Measurements from ENCODE around the gene ATP8A1.

ATP8A1 gene

DNA sequence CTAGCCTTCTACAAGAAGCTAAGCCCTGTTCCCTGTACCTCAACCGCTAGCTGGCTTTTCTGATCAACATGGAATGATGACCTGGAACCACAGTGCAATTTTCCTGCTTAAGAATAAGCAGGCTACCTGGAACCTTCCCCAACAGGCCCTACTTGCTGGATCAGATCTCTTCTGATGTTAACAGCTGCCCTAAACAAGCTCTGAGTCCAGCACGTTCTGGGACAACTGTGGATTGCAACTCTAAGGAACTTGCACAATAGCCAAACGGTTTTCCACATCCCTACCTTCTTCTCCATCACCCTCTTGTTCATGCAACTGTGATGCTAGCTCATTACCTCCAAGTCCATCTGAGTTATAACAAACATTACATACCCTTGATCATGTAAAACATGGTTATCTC lies 19.8 kb downstream of the ATP8A1 start:
- Histone ChIP-seq H3K9me3 (ENCODE audit: control insufficient read depth in 1 of 2, low read length in 2 of 2) (no peaks in the 10 kb centered on the region), H3K27ac (ENCODE audit: low read length) (no peak overlapping the region), H3K27me3 (ENCODE audit: low read depth, low read length) (no peaks in the 10 kb centered on the region), H3K4me3 (ENCODE audit: low read depth in 1 of 2, low read length in 2 of 2) (no peak overlapping the region), H3K36me3 (ENCODE audit: control insufficient read depth in 1 of 2, insufficient read depth in 2 of 2, low read length in 2 of 2) (no peaks in the 10 kb centered on the region), H3K4me1 (ENCODE audit: control insufficient read depth in 1 of 2, insufficient read depth in 2 of 2, low read length in 2 of 2) (peaks cover 0 to 5% of the 10 kb centered on the region in 2 donors)

DNA sequence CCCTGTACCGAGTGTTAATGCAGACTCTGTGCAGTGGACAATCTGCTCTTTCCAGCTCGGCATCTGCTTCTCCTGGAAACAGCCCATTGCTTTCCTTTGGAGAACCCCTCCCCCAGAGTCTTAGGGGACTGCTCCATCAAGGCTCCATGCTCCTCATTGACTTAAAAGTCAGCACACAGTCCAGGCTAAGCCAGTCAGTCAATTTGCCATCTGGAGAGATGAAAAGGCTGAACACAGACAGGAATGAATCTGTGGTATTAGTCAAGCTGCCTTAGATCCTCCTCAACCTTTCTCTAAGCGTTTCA lies 20.3 kb downstream of the ATP8A1 start:
- Histone ChIP-seq H3K27me3 (ENCODE audit: low read depth, low read length) (no peaks in the 10 kb centered on the region), H3K27ac (ENCODE audit: low read length) (no peak overlapping the region), H3K4me1 (ENCODE audit: control insufficient read depth in 1 of 2, insufficient read depth in 2 of 2, low read length in 2 of 2) (peaks cover 0 to 5% of the 10 kb centered on the region in 2 donors), H3K9me3 (ENCODE audit: control insufficient read depth in 1 of 2, low read length in 2 of 2) (no peaks in the 10 kb centered on the region), H3K4me3 (ENCODE audit: low read depth in 1 of 2, low read length in 2 of 2) (no peak overlapping the region), H3K36me3 (ENCODE audit: control insufficient read depth in 1 of 2, insufficient read depth in 2 of 2, low read length in 2 of 2) (no peaks in the 10 kb centered on the region)

DNA sequence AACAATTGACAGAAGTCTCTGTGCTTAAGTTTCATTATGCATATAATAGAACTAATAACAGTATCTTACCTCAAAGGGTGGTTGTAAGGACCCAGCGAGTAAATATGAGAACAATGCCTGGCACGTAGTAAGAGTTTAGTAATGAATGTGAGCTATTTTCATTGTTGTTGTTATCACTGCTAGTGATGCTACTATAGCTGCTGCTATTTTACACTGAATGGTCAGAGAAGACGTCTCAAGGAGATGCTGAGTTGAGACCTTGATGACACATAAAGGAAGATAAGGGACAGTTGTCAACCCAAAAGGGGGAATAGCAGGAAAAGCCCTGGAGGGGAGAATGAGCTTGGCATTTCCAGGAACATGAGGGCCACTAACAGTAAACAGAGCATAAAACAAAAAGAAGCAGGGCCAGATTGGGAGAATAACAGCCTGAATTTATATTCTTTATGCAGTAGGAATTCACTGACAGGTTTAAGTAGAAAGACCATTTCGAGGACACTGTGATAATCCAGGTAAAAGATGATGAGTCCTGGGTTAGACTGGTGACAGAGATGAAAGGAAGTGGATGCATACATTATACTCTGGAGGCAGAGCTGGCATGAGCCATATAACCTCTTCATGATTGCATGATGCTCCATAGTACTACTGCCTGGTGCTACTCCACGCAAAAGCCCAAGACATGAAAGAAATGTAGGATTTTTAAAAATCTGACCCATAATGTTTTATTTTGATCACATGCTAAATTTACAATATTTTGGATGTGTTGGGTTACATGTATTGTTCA lies 23.1 kb downstream of the ATP8A1 start:
- Histone ChIP-seq H3K36me3 (ENCODE audit: control insufficient read depth in 1 of 2, insufficient read depth in 2 of 2, low read length in 2 of 2) (no peaks in the 10 kb centered on the region), H3K4me1 (ENCODE audit: control insufficient read depth in 1 of 2, insufficient read depth in 2 of 2, low read length in 2 of 2) (peaks cover 0 to 5% of the 10 kb centered on the region in 2 donors), H3K27me3 (ENCODE audit: low read depth, low read length) (no peaks in the 10 kb centered on the region), H3K4me3 (ENCODE audit: low read depth in 1 of 2, low read length in 2 of 2) (no peak overlapping the region), H3K27ac (ENCODE audit: low read length) (no peak overlapping the region), H3K9me3 (ENCODE audit: control insufficient read depth in 1 of 2, low read length in 2 of 2) (no peaks in the 10 kb centered on the region)

DNA sequence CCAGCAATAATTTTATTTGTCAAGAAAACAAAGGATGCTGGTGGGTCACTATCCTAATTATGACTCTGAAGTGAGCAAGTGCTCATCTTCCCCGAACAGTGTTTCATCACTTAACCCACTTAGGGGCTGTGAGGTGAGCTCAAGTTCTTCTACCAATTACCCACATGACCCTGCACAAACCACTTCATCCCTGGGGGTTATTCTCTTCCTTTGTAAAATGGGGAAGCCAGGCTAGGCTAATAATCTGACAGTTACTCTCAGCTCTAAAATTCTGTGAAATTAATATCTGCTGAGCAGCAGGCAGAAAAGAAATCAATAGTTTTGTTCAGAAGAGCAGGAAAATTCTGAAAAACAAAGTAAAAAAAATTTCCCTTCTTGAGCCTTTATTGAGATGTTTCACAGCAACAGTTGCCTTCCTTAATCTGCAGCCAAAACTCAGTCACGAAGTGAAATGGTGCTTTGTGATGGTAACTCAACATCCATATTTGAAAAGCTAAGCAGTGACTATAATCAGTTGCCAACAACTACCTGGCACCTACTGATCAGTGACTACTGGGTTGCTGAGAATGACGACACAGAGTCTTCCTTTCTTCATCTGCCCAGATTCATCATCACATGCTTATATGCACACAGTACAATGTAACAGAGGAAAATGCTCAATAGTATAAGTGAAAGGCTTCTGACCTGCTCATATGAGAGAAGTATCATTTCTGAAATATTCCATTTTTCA lies 24.1 kb downstream of the ATP8A1 start:
- Histone ChIP-seq H3K27ac (ENCODE audit: low read length) (no peak overlapping the region), H3K9me3 (ENCODE audit: control insufficient read depth in 1 of 2, low read length in 2 of 2) (no peaks in the 10 kb centered on the region), H3K4me1 (ENCODE audit: control insufficient read depth in 1 of 2, insufficient read depth in 2 of 2, low read length in 2 of 2) (peaks cover 0 to 5% of the 10 kb centered on the region in 2 donors), H3K27me3 (ENCODE audit: low read depth, low read length) (no peaks in the 10 kb centered on the region), H3K4me3 (ENCODE audit: low read depth in 1 of 2, low read length in 2 of 2) (no peak overlapping the region), H3K36me3 (ENCODE audit: control insufficient read depth in 1 of 2, insufficient read depth in 2 of 2, low read length in 2 of 2) (no peaks in the 10 kb centered on the region)

GRCh38 chr4:42630908-42631307 lies 26.0 kb downstream of the ATP8A1 start:
- no peaks in the 10 kb centered on the region for H3K9me3 ChIP-seq (ENCODE audit: control insufficient read depth in 1 of 2, low read length in 2 of 2)
- H3K4me3 ChIP-seq (ENCODE audit: low read depth in 1 of 2, low read length in 2 of 2) = no peak overlapping the region

GRCh38 chr4:42628740-42629139 lies 28.2 kb downstream of the ATP8A1 start:
- H3K9me3 ChIP-seq (ENCODE audit: control insufficient read depth in 1 of 2, low read length in 2 of 2) = no peaks in the 10 kb centered on the region
- no peak overlapping the region for H3K27ac ChIP-seq (ENCODE audit: low read length)
- H3K4me1 ChIP-seq (ENCODE audit: control insufficient read depth in 1 of 2, insufficient read depth in 2 of 2, low read length in 2 of 2) = peaks cover 0 to 2% of the 10 kb centered on the region in 2 donors
- H3K4me3 ChIP-seq (ENCODE audit: low read depth in 1 of 2, low read length in 2 of 2) = no peak overlapping the region
- no peaks in the 10 kb centered on the region for H3K27me3 ChIP-seq (ENCODE audit: low read depth, low read length)
- no peaks in the 10 kb centered on the region for H3K36me3 ChIP-seq (ENCODE audit: control insufficient read depth in 1 of 2, insufficient read depth in 2 of 2, low read length in 2 of 2)

More at GRCh38 chr4:42630908-42631307, 26.0 kb downstream of the ATP8A1 start:
- no peaks in the 10 kb centered on the region for H3K36me3 ChIP-seq (ENCODE audit: control insufficient read depth in 1 of 2, insufficient read depth in 2 of 2, low read length in 2 of 2)
- H3K4me1 ChIP-seq (ENCODE audit: control insufficient read depth in 1 of 2, insufficient read depth in 2 of 2, low read length in 2 of 2) = peaks cover 0 to 5% of the 10 kb centered on the region in 2 donors
- H3K27ac ChIP-seq (ENCODE audit: low read length) = no peak overlapping the region
- H3K27me3 ChIP-seq (ENCODE audit: low read depth, low read length) = no peaks in the 10 kb centered on the region

DNA sequence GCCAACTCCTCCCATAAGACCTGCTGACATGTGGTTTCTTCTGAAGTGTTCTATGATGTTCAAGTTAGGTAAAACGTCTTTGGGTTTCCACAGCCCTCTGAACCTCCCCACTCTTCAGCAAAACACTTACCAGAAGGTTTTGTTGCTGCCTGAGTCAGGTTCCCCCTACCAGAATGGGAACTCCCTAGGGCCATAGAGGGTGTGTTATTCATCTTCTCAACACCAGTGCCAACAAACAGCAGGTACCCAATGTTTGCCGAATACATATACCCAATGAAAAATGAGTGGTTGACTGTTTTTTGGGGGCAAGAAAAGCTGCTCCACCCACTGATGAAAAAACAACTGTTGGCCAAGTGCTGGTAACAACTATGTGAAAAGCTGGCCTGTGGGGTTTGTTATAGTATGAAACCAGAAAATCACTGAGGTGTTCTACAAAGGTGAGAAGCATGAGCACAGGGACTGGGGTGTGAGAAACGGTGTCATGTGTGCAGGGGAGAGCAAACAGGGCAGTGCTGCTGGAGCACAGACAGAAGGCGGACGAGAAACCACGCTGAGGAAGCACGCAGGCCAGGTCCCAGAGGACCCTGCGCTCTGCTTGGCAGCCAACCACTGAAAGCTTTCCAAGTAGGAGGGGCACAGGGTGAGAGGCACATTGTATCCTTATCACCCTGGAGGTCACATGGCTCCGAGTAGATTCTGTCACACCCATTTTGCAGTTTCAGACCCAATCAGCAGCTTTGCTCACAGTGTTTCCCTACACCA lies 28.8 kb downstream of the ATP8A1 start:
- Histone ChIP-seq H3K4me3 (ENCODE audit: low read depth in 1 of 2, low read length in 2 of 2) (no peak overlapping the region), H3K27me3 (ENCODE audit: low read depth, low read length) (no peaks in the 10 kb centered on the region), H3K9me3 (ENCODE audit: control insufficient read depth in 1 of 2, low read length in 2 of 2) (no peaks in the 10 kb centered on the region), H3K4me1 (ENCODE audit: control insufficient read depth in 1 of 2, insufficient read depth in 2 of 2, low read length in 2 of 2) (no peaks in the 10 kb centered on the region), H3K36me3 (ENCODE audit: control insufficient read depth in 1 of 2, insufficient read depth in 2 of 2, low read length in 2 of 2) (no peaks in the 10 kb centered on the region), H3K27ac (ENCODE audit: low read length) (no peak overlapping the region)

GRCh38 chr4:42626629-42627146 lies 30.2 kb downstream of the ATP8A1 start:
- Histone ChIP-seq H3K9me3 (ENCODE audit: control insufficient read depth in 1 of 2, low read length in 2 of 2) (no peaks in the 10 kb centered on the region), H3K36me3 (ENCODE audit: control insufficient read depth in 1 of 2, insufficient read depth in 2 of 2, low read length in 2 of 2) (no peaks in the 10 kb centered on the region), H3K4me1 (ENCODE audit: control insufficient read depth in 1 of 2, insufficient read depth in 2 of 2, low read length in 2 of 2) (no peaks in the 10 kb centered on the region), H3K27ac (ENCODE audit: low read length) (no peak overlapping the region), H3K27me3 (ENCODE audit: low read depth, low read length) (no peaks in the 10 kb centered on the region), H3K4me3 (ENCODE audit: low read depth in 1 of 2, low read length in 2 of 2) (no peak overlapping the region)

DNA sequence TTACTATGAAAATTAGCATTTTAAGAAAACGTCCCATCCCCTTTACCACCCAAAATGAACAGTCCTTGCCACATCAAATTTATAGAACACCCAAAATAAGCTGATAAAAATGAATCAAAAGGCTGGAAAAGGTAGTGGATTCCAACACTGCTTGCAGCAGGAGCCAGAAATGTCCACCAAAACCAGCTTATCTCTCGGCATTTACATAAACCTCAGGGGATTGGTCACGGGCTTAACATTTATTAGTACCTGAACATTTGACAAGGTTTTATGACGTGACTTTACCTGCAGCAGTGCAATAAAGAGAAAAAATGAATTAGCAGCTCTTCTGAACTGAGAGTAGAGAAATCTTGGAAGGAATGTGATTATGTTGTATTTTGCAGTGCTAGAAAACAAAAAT lies 31.6 kb downstream of the ATP8A1 start:
- H3K4me1 ChIP-seq (ENCODE audit: control insufficient read depth in 1 of 2, insufficient read depth in 2 of 2, low read length in 2 of 2) = no peaks in the 10 kb centered on the region
- H3K36me3 ChIP-seq (ENCODE audit: control insufficient read depth in 1 of 2, insufficient read depth in 2 of 2, low read length in 2 of 2) = no peaks in the 10 kb centered on the region
- no peaks in the 10 kb centered on the region for H3K9me3 ChIP-seq (ENCODE audit: control insufficient read depth in 1 of 2, low read length in 2 of 2)

GRCh38 chr4:42624551-42624950 lies 32.4 kb downstream of the ATP8A1 start:
- Histone ChIP-seq H3K27me3 (ENCODE audit: low read depth, low read length) (no peaks in the 10 kb centered on the region), H3K4me3 (ENCODE audit: low read depth in 1 of 2, low read length in 2 of 2) (no peak overlapping the region), H3K27ac (ENCODE audit: low read length) (no peak overlapping the region), H3K36me3 (ENCODE audit: control insufficient read depth in 1 of 2, insufficient read depth in 2 of 2, low read length in 2 of 2) (no peaks in the 10 kb centered on the region), H3K4me1 (ENCODE audit: control insufficient read depth in 1 of 2, insufficient read depth in 2 of 2, low read length in 2 of 2) (no peaks in the 10 kb centered on the region), H3K9me3 (ENCODE audit: control insufficient read depth in 1 of 2, low read length in 2 of 2) (no peaks in the 10 kb centered on the region)

More for the DNA sequence above, 31.6 kb downstream of the ATP8A1 start:
- no peak overlapping the region for H3K4me3 ChIP-seq (ENCODE audit: low read depth in 1 of 2, low read length in 2 of 2)
- no peaks in the 10 kb centered on the region for H3K27me3 ChIP-seq (ENCODE audit: low read depth, low read length)
- no peak overlapping the region for H3K27ac ChIP-seq (ENCODE audit: low read length)

DNA sequence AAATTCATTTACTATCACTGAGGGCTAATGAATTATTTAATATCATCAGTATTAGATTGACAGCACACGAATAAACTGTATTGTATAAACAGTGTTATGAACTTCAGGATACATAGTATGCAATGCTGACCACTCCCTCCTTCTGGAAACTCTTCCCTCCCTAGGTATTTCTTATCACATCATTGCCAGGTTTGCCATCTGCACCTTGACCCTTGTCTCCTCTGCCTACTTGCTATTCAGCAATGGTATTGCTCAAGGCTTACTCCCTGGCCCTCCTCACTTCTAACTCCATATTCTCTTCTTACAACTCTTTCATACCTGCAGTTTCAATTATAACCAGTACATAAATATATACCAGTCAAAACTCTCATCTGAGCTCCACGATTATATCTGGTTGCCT lies 38.9 kb downstream of the ATP8A1 start:
- Histone ChIP-seq H3K27me3 (ENCODE audit: low read depth, low read length) (no peaks in the 10 kb centered on the region), H3K4me1 (ENCODE audit: control insufficient read depth in 1 of 2, insufficient read depth in 2 of 2, low read length in 2 of 2) (no peaks in the 10 kb centered on the region), H3K27ac (ENCODE audit: low read length) (no peak overlapping the region), H3K9me3 (ENCODE audit: control insufficient read depth in 1 of 2, low read length in 2 of 2) (no peaks in the 10 kb centered on the region), H3K4me3 (ENCODE audit: low read depth in 1 of 2, low read length in 2 of 2) (no peak overlapping the region), H3K36me3 (ENCODE audit: control insufficient read depth in 1 of 2, insufficient read depth in 2 of 2, low read length in 2 of 2) (no peaks in the 10 kb centered on the region)
